ENCODE results near the gene ADAM19. TPM values are rescaled to one million over a fixed set of nuclear protein-coding genes. Genes with fewer than 3 reads are reported as not detected.
A peak's percentile ranks its signal among the peaks of the same experiment; 100 is the strongest.

ADAM19 gene
- total RNA-seq, 4 donors from 2014 or later: 6.4 to 15.2 (median 10.0) TPM

DNA sequence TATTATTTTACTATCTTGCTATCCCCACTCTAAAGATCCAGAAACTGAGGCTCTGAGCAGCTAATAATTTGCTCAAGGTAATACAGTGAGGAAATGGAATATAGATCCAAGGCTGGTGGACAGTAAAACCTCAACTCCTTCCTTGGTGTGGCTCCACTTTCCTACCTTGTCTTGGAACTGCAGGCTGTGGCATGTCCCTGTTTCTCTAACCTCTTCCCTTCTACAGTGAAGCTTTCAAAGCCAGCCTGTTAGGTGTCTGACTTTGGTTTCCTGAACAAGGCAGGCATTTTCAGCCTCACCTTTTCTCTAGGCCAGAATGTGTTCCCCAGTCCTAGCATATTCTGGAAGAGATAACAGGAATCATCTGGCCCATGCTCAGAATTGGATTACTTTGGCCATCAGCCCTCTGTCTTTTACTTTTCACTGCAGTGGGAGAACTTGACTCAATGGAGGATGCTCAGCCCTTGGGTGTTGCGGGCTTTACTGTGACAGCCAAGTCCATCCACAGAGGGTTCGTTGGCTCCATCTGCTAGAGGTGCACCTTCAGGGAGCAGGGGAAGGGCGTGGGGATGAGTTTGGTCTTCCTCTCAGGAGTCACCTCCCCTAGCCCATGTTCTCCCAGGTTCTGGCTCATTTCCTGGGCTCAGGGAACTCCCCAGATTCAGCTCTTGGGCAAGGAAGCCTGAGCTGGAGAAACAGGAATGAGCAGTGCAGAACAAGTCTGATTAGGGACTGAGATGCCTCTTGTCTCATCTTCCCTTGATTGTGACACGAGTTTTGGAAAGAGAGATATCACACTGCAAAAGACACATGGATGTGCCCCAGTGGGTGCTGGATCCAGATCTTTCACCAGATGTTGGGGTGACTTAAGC, 114.4 kb downstream of the ADAM19 start:
- no peak overlapping the region for H3K4me3 ChIP-seq (replicated peaks in 1 of 3)
- no peak for DNase-seq
- H3K36me3 ChIP-seq: no peaks in the 10 kb centered on the region
- 94 to 100% methylated on average over 4 of the region's 4 CpGs for WGBS, 2 donors
- no peaks in the 10 kb centered on the region for H3K27me3 ChIP-seq
- H3K9me3 ChIP-seq: no peaks in the 10 kb centered on the region
- no peak for TF ChIP-seq POLR2A (IDR thresholded peaks at IDR 0.05)
- TF ChIP-seq, protein P1, sequence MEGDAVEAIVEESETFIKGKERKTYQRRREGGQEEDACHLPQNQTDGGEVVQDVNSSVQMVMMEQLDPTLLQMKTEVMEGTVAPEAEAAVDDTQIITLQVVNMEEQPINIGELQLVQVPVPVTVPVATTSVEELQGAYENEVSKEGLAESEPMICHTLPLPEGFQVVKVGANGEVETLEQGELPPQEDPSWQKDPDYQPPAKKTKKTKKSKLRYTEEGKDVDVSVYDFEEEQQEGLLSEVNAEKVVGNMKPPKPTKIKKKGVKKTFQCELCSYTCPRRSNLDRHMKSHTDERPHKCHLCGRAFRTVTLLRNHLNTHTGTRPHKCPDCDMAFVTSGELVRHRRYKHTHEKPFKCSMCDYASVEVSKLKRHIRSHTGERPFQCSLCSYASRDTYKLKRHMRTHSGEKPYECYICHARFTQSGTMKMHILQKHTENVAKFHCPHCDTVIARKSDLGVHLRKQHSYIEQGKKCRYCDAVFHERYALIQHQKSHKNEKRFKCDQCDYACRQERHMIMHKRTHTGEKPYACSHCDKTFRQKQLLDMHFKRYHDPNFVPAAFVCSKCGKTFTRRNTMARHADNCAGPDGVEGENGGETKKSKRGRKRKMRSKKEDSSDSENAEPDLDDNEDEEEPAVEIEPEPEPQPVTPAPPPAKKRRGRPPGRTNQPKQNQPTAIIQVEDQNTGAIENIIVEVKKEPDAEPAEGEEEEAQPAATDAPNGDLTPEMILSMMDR (IDR thresholded peaks at IDR 0.05): no peak
- intact Hi-C loops (cut with DNase I): no loop called here
- no peak overlapping the region for H3K27ac ChIP-seq
- peaks cover 10 to 16% of the 10 kb centered on the region in 2 donors for H3K4me1 ChIP-seq

DNA sequence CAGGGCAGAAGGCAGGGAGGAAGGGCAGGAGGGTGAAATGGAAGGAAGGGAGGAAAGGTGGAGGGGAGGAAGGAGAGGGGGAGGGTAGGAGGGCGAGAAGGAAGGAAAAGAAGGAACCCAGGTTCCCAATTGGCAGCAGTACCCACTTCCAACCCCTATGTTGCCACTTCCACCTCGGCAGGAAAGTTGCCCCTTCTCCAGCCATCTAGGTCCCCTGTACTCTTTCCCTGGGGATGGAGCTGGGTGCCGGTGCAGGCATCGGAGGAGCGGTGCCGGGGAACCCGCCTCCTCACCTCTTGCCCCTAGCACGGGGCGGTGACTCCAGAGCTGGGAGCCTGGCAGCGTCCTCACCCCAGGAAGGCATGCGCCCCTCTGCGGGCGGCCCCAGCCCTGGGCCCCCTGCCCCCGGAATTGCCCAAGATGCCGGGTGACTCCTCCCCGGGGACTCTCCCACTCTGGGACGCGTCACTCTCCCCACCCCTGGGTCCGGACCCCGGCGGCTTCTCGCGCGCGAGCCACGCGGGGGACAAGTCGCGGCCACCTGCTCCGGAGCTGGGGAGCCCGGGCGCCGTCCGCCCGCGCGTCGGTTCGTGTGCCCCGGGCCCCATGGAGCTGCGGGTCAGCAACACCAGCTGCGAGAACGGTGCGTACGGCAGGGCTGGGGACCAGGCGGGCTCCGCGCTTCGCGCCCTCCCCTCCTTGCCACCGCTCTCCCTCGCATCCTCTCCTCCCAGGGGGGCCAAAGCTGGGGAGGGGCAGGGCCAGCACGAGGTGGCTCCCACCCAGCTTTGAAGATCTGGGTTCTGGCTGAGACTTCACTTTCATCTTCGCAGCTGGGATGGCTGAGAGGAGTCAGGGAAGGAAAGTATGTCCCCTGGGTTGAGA, 115.6 kb downstream of the ADAM19 start, which contains the start of gene NIPAL4:
TSS of gene NIPAL4 (plus strand) at position 499 of the 885 bp plus-strand sequence. CDS start at position 607, 108 bp downstream.
- Histone ChIP-seq H3K27ac (no peak within 1 kb of the TSS), H3K4me1 (peaks cover 10 to 16% of the 10 kb centered on the region in 2 donors), H3K4me3 (replicated peaks in 1 of 3) (peak within 1 kb of the TSS; percentile 6 to 36 (median 27)), H3K9me3 (no peaks in the 10 kb centered on the region), H3K27me3 (no peaks in the 10 kb centered on the region), H3K36me3 (no peaks in the 10 kb centered on the region)
- peak; percentile 19 to 25 for DNase-seq
- 7 to 11% methylated on average over 16 to 23 of the region's 54 CpGs for WGBS, 2 donors
- intact Hi-C loops (cut with DNase I): no loop called here
- TF ChIP-seq, protein P1 (IDR thresholded peaks at IDR 0.05): no peak
- TF ChIP-seq POLR2A (IDR thresholded peaks at IDR 0.05): no peak

- WGBS, 2 donors: 88 to 94% methylated on average over 5 of the region's 5 CpGs
- no peak overlapping the region for H3K27ac ChIP-seq
- no peaks in the 10 kb centered on the region for H3K36me3 ChIP-seq
- DNase-seq: no peak
- TF ChIP-seq, protein P1 (IDR thresholded peaks at IDR 0.05): no peak
- no peak for TF ChIP-seq POLR2A (IDR thresholded peaks at IDR 0.05)
- no peaks in the 10 kb centered on the region for H3K27me3 ChIP-seq
- H3K4me3 ChIP-seq (replicated peaks in 1 of 3): no peak overlapping the region
- peaks cover 10 to 11% of the 10 kb centered on the region in 2 donors for H3K4me1 ChIP-seq
- no peaks in the 10 kb centered on the region for H3K9me3 ChIP-seq
- intact Hi-C loops (cut with DNase I): no loop called here
Observed at GRCh38 chr5:157458835-157459234, 116.7 kb downstream of the ADAM19 start.

- H3K27ac ChIP-seq: no peak overlapping the region
- WGBS, 2 donors: 88 to 98% methylated on average over 5 of the region's 5 CpGs
- no peak for TF ChIP-seq POLR2A (IDR thresholded peaks at IDR 0.05)
- TF ChIP-seq, protein P1 (IDR thresholded peaks at IDR 0.05): no peak
- no peaks in the 10 kb centered on the region for H3K27me3 ChIP-seq
- peaks cover 10 to 11% of the 10 kb centered on the region in 2 donors for H3K4me1 ChIP-seq
- no peak for DNase-seq
- no peaks in the 10 kb centered on the region for H3K9me3 ChIP-seq
- no peak overlapping the region for H3K4me3 ChIP-seq (replicated peaks in 1 of 3)
- H3K36me3 ChIP-seq: no peaks in the 10 kb centered on the region
- intact Hi-C loops (cut with DNase I): no loop called here
Observed at GRCh38 chr5:157457391-157457790, 118.2 kb downstream of the ADAM19 start.
